Measurements from ENCODE around the gene FBXL2. TPM values are rescaled to one million over a fixed set of nuclear protein-coding genes. Genes with fewer than 3 reads are reported as not detected.

Gene FBXL2
- total RNA-seq, 3 donors from 2014 or later, result 0.43 to 5.6 (median 1.2) TPM

GRCh38 chr3:33256249-33256648, 21.0 kb upstream of the FBXL2 start:
- intact Hi-C loops (cut with DNase I, micrococcal nuclease), result no loop called here
- DNase-seq, result no peak
- TF ChIP-seq CTCF (IDR thresholded peaks at IDR 0.05), result no peak
- Histone ChIP-seq H3K36me3 (ENCODE audit: low read depth) (no peaks in the 10 kb centered on the region), H3K4me1 (ENCODE audit: low read depth) (no peaks in the 10 kb centered on the region), H3K9me3 (no peaks in the 10 kb centered on the region), H3K4me3 (no peak overlapping the region)
- ATAC-seq, result no peak

GRCh38 chr3:33260104-33260503, 17.1 kb upstream of the FBXL2 start:
- ATAC-seq (no peak), DNase-seq (no peak)
- intact Hi-C loops (cut with DNase I, micrococcal nuclease), result no loop called here
- no peak for TF ChIP-seq CTCF (IDR thresholded peaks at IDR 0.05)
- H3K4me1 ChIP-seq (ENCODE audit: low read depth), result no peaks in the 10 kb centered on the region
- no peaks in the 10 kb centered on the region for H3K36me3 ChIP-seq (ENCODE audit: low read depth)
- no peaks in the 10 kb centered on the region for H3K9me3 ChIP-seq
- no peak overlapping the region for H3K4me3 ChIP-seq

GRCh38 chr3:33269385-33269784, 7.9 kb upstream of the FBXL2 start:
- no peak overlapping the region for H3K4me3 ChIP-seq
- no peaks in the 10 kb centered on the region for H3K36me3 ChIP-seq (ENCODE audit: low read depth)
- ATAC-seq (no peak), DNase-seq (no peak)
- no peak for TF ChIP-seq CTCF (IDR thresholded peaks at IDR 0.05)
- no peaks in the 10 kb centered on the region for H3K4me1 ChIP-seq (ENCODE audit: low read depth)
- intact Hi-C loops (cut with DNase I, micrococcal nuclease), result no loop called here
- H3K9me3 ChIP-seq, result no peaks in the 10 kb centered on the region

GRCh38 chr3:33271324-33271723, 5.9 kb upstream of the FBXL2 start:
- Histone ChIP-seq H3K4me1 (ENCODE audit: low read depth) (no peaks in the 10 kb centered on the region), H3K9me3 (no peaks in the 10 kb centered on the region), H3K36me3 (ENCODE audit: low read depth) (no peaks in the 10 kb centered on the region), H3K4me3 (no peak overlapping the region)
- TF ChIP-seq CTCF (IDR thresholded peaks at IDR 0.05), result no peak
- intact Hi-C loops (cut with DNase I, micrococcal nuclease), result no loop called here
- DNase-seq, result no peak
- no peak for ATAC-seq

GRCh38 chr3:33273628-33274027, 3.6 kb upstream of the FBXL2 start:
- DNase-seq (no peak), ATAC-seq (no peak)
- no peak overlapping the region for H3K4me3 ChIP-seq
- peaks cover 13% of the 10 kb centered on the region for H3K4me1 ChIP-seq (ENCODE audit: low read depth)
- no peaks in the 10 kb centered on the region for H3K9me3 ChIP-seq
- TF ChIP-seq CTCF (IDR thresholded peaks at IDR 0.05), result no peak
- no peaks in the 10 kb centered on the region for H3K36me3 ChIP-seq (ENCODE audit: low read depth)
- intact Hi-C loops (cut with DNase I, micrococcal nuclease), result no loop called here

- intact Hi-C loops (cut with DNase I, micrococcal nuclease), result no loop called here
- Histone ChIP-seq H3K9me3 (no peaks in the 10 kb centered on the region), H3K36me3 (ENCODE audit: low read depth) (no peaks in the 10 kb centered on the region), H3K4me3 (no peak overlapping the region), H3K4me1 (ENCODE audit: low read depth) (peaks cover 13% of the 10 kb centered on the region)
- no peak for ATAC-seq
- DNase-seq, result no peak
- TF ChIP-seq CTCF (IDR thresholded peaks at IDR 0.05), result no peak
Observed at GRCh38 chr3:33278163-33278562, 921 bp downstream of the FBXL2 start.

All from mucosa of descending colon (tissue), 3 donors.